Fibroblast of lung (primary cell): ENCODE results near the gene SIPA1.

ENCODE experiments used
- EZH2 ChIP-seq: IDR thresholded peaks from 2 replicates; pipeline ENCODE4 v1.5.1; 2012; ENCODE audit warnings: low read length, control low read depth, mild to moderate bottlenecking; ENCODE audit errors: missing control alignments
- TF ChIP-seq, protein P1 (sequence below), 2 donors: IDR thresholded peaks in 1 of 2; conservative IDR thresholded peaks in 1 of 2; 1 replicate in 1 of 2; 2 replicates in 1 of 2; pipeline ENCODE4 v1.5.1; 2011 to 2012; ENCODE audit warnings: low read length in 2 of 2, control low read depth in 1 of 2, inconsistent platforms in 1 of 2, low read depth in 1 of 2, mild to moderate bottlenecking in 1 of 2

DNA sequence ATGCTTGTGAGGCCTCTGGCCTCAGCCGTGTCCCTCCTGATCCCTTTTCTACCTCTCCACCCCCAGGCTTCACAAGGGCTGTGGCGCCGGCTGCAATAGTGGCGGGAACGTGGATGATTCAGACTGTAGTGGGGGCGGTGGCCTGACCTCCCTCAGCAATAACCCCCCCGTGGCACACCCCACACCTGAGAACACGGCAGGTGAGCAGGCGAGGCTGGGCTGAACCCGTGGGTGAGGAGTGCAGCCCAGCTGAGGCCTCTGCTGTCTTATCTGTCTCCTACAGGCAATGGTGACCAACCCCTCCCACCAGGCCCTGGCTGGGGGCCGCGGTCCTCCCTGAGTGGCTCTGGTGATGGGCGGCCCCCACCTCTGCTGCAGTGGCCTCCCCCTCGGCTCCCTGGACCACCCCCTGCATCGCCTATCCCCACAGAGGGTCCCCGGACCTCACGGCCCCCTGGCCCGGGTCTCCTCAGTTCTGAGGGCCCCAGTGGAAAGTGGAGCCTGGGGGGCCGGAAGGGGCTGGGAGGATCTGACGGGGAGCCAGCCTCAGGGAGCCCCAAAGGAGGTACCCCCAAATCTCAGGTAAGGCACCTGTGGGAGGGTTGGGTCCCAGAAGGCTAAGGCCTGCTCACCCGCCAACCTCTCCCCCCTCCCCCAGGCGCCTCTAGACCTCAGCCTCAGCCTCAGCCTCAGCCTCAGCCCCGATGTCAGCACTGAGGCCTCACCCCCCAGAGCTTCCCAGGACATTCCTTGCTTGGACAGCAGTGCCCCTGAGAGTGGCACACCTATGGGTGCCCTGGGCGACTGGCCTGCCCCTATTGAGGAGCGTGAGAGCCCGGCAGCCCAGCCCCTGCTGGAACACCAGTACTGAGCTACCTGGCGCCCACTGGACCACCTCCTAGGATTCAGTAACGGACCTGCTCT, 1.5 kb upstream of the SIPA1 start:
- TF ChIP-seq, protein P1, sequence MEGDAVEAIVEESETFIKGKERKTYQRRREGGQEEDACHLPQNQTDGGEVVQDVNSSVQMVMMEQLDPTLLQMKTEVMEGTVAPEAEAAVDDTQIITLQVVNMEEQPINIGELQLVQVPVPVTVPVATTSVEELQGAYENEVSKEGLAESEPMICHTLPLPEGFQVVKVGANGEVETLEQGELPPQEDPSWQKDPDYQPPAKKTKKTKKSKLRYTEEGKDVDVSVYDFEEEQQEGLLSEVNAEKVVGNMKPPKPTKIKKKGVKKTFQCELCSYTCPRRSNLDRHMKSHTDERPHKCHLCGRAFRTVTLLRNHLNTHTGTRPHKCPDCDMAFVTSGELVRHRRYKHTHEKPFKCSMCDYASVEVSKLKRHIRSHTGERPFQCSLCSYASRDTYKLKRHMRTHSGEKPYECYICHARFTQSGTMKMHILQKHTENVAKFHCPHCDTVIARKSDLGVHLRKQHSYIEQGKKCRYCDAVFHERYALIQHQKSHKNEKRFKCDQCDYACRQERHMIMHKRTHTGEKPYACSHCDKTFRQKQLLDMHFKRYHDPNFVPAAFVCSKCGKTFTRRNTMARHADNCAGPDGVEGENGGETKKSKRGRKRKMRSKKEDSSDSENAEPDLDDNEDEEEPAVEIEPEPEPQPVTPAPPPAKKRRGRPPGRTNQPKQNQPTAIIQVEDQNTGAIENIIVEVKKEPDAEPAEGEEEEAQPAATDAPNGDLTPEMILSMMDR (conservative IDR thresholded peaks at IDR 0.05 in 1 of 2, IDR thresholded peaks at IDR 0.05 in 1 of 2; ENCODE audit: low read depth in 1 of 2, low read length in 2 of 2), result no peak
- no peak for TF ChIP-seq EZH2
